GM13977 (cell line): Measurements from ENCODE around the gene CARD19.

Source experiments
- DNase-seq: peaks from one replicate; pipeline ENCODE4 v3.0.0; 2012; ENCODE audit warnings: low spot score
- CTCF ChIP-seq: IDR thresholded peaks from 2 replicates; pipeline ENCODE4 v1.5.1; 2012; ENCODE audit warnings: mild to moderate bottlenecking, control low read depth; ENCODE audit not compliant: insufficient read depth; ENCODE audit errors: extremely low read depth, missing control alignments
- in situ Hi-C: fragments of 300-500 bp; cut with MboI; formaldehyde crosslinking; loops from one replicate; pipeline ENCODE4 v1.12.0; 2022; ENCODE audit warnings: low sequenced_read_pairs, low pct_unique_long_range_greater_than_20kb, mixed read lengths, inconsistent platforms; ENCODE audit not compliant: unreplicated experiment

The CARD19 gene

GRCh38 chr9:93059715-93060578 is 36.1 kb upstream of the CARD19 start:
- no peak for DNase-seq
- in situ Hi-C loops: no loop called here
- TF ChIP-seq CTCF: no peak

GRCh38 chr9:93060746-93061259 is 35.2 kb upstream of the CARD19 start:
- in situ Hi-C loops: no loop called here
- no peak for TF ChIP-seq CTCF
- DNase-seq: peak; percentile 61

- no peak for TF ChIP-seq CTCF
- no peak for DNase-seq
Observed at GRCh38 chr9:93061260-93061751, 34.7 kb upstream of the CARD19 start.

GRCh38 chr9:93061791-93062763 is 33.9 kb upstream of the CARD19 start:
- peak; percentile 45 for TF ChIP-seq CTCF
- DNase-seq: peak; percentile 69
- in situ Hi-C loops: no loop called here

More at GRCh38 chr9:93061260-93061751, 34.7 kb upstream of the CARD19 start:
- in situ Hi-C loops: no loop called here

- no peak for TF ChIP-seq CTCF
- in situ Hi-C loops: no loop called here
- peak; percentile 93 for DNase-seq
Observed at GRCh38 chr9:93064392-93065134, 31.5 kb upstream of the CARD19 start.
